GM19193 (cell line): Measurements from ENCODE around the gene HAGHL.
A peak's percentile ranks its signal among the peaks of the same experiment; 100 is the strongest.

Experiments
- POLR2A ChIP-seq: IDR thresholded peaks from 4 replicates; pipeline ENCODE4 v1.6.1; 2011; ENCODE audit not compliant: insufficient read depth, insufficient read length; ENCODE audit errors: extremely low read depth

Gene HAGHL

GRCh38 chr16:721765-722540 is 5.0 kb upstream of the HAGHL start:
- no peak for TF ChIP-seq POLR2A

GRCh38 chr16:722835-723633 is 3.9 kb upstream of the HAGHL start:
- peak; percentile 32 for TF ChIP-seq POLR2A

- TF ChIP-seq POLR2A, result no peak
These were observed 3.2 kb upstream of the HAGHL start for GRCh38 chr16:723695-724094.

- no peak for TF ChIP-seq POLR2A
These were observed 2.5 kb upstream of the HAGHL start for GRCh38 chr16:724188-725040.

- TF ChIP-seq POLR2A, result no peak
These were observed 1.9 kb upstream of the HAGHL start for GRCh38 chr16:725041-725376.

GRCh38 chr16:725463-726187 is 1.3 kb upstream of the HAGHL start:
- TF ChIP-seq POLR2A, result no peak

GRCh38 chr16:726188-726437 is 793 bp upstream of the HAGHL start:
- no peak for TF ChIP-seq POLR2A

GRCh38 chr16:727291-727977 is 528 bp downstream of the HAGHL start:
- peak; percentile 24 for TF ChIP-seq POLR2A

- TF ChIP-seq POLR2A, result no peak
These were observed 1.4 kb downstream of the HAGHL start for GRCh38 chr16:728131-728889.

- TF ChIP-seq POLR2A, result no peak
These were observed 2.2 kb downstream of the HAGHL start for GRCh38 chr16:728890-729744.

GRCh38 chr16:729768-730665 is 3.1 kb downstream of the HAGHL start:
- no peak for TF ChIP-seq POLR2A
